Measurements from ENCODE around the gene LGI2. TPM values are rescaled to one million over a fixed set of nuclear protein-coding genes. Genes with fewer than 3 reads are reported as not detected.

LGI2 gene
- total and polyA plus RNA-seq, 2 experiments from 2014 or later, result 0.63 to 8.0 TPM

- no peak for TF ChIP-seq ZNF462 (CRISPR knock-in tag; IDR thresholded peaks at IDR 0.05)
- TF ChIP-seq ETS1 (IDR thresholded peaks at IDR 0.05), result no peak
- TF ChIP-seq EZH2 (IDR thresholded peaks at IDR 0.05; ENCODE audit: low read depth, unreplicated experiment), result no peak
- TF ChIP-seq POLR2AphosphoS5 (IDR thresholded peaks at IDR 0.05; ENCODE audit: low read depth), result no peak
- no peak for TF ChIP-seq JUNB (IDR thresholded peaks at IDR 0.05; ENCODE audit: unreplicated experiment)
These were observed 10.5 kb downstream of the LGI2 start (continued) for GRCh38 chr4:25020236-25020635.

- Histone ChIP-seq H3K36me3 (ENCODE audit: insufficient read depth) (0 out of 2 replicates have a peak, but pooled peaks cover 2% of the 10 kb centered on the region), H3K79me2 (replicated peaks; ENCODE audit: insufficient read depth) (no peaks in the 10 kb centered on the region), H2AFZ (no peak overlapping the region), H3K27me3 (ENCODE audit: insufficient read depth) (no peaks in the 10 kb centered on the region), H3K9me2 (ENCODE audit: insufficient read depth) (no peaks in the 10 kb centered on the region), H3K4me2 (no peak overlapping the region), H3K4me3 (no peak overlapping the region), H4K20me1 (replicated peaks; ENCODE audit: insufficient read depth) (no peaks in the 10 kb centered on the region), H3F3A (replicated peaks; ENCODE audit: low read depth) (no peaks in the 10 kb centered on the region), H3K27ac (ENCODE audit: low read depth) (no peak overlapping the region), H3K4me1 (ENCODE audit: insufficient read depth) (peaks cover 7% of the 10 kb centered on the region; the same call in 1 of the 2 replicates)
- ATAC-seq, result no peak
- Mint-ChIP-seq H3K9me3 (no peaks in the 10 kb centered on the region), H3K27me3 (ENCODE audit: insufficient read depth, low read depth, poor library complexity) (no peaks in the 10 kb centered on the region), H3K27ac (no peak overlapping the region), H3K4me1 (peaks cover 13% of the 10 kb centered on the region), H3K36me3 (ENCODE audit: low read depth) (peaks cover 15% of the 10 kb centered on the region; the same call in 2 of the 3 replicates), H3K4me3 (no peak overlapping the region)
- no peak for DNase-seq (ENCODE audit: low spot score)
- TF ChIP-seq REST (IDR thresholded peaks at IDR 0.05; ENCODE audit: unreplicated experiment), result no peak
- TF ChIP-seq CREB1 (CRISPR knock-in tag; IDR thresholded peaks at IDR 0.05; ENCODE audit: low read depth), result no peak
- no peak for TF ChIP-seq POLR2AphosphoS5 (IDR thresholded peaks at IDR 0.05; ENCODE audit: low read depth)
- no peak for TF ChIP-seq JUNB (IDR thresholded peaks at IDR 0.05; ENCODE audit: unreplicated experiment)
- TF ChIP-seq EZH2phosphoT487 (IDR thresholded peaks at IDR 0.05; ENCODE audit: unreplicated experiment), result no peak
- TF ChIP-seq ZNF114 (CRISPR knock-in tag; IDR thresholded peaks at IDR 0.05), result no peak
- TF ChIP-seq NANOG (IDR thresholded peaks at IDR 0.05; ENCODE audit: borderline replicate concordance), result no peak
These were observed 11.2 kb downstream of the LGI2 start for GRCh38 chr4:25019501-25019900.
